Ascending aorta (tissue), 2 donors: ENCODE measurements around the gene VPS18. TPM values are rescaled to one million over a fixed set of nuclear protein-coding genes. Genes with fewer than 3 reads are reported as not detected.

ENCODE experiments used
- DNase-seq, 2 donors: peaks; one replicate each; pipeline ENCODE4 v3.0.0-alpha.2; 2019; ENCODE audit warnings: low spot score in 2 of 2
- H3K27ac ChIP-seq, 2 donors: fragments of 200-600 bp; sonication (generic); one replicate each; pipeline ENCODE4 v1.5.1; 2016 to 2017; ENCODE audit warnings: mild to moderate bottlenecking in 1 of 2
- H3K27me3 ChIP-seq: fragments of 200-600 bp; sonication (generic); one replicate; pipeline ENCODE4 v1.5.1; 2017
- H3K36me3 ChIP-seq, 2 donors: fragments of 200-600 bp; sonication (generic); one replicate each; pipeline ENCODE4 v1.5.1; 2016
- H3K4me1 ChIP-seq, 2 donors: fragments of 200-600 bp; sonication (generic); one replicate each; pipeline ENCODE4 v1.5.1; 2016 to 2017; ENCODE audit warnings: mild to moderate bottlenecking in 1 of 2
- H3K4me3 ChIP-seq, 2 donors: fragments of 200-600 bp; sonication (generic); one replicate each; pipeline ENCODE4 v1.5.1; 2016 to 2017; ENCODE audit warnings: mild to moderate bottlenecking in 1 of 2
- H3K9me3 ChIP-seq, 2 donors: fragments of 200-600 bp; sonication (generic); one replicate each; pipeline ENCODE4 v1.5.1; 2016
- CTCF ChIP-seq, 3 experiments: fragments of 200-600 bp in 2 of 3; fragments of 450-650 bp in 1 of 3; sonication (generic) in 2 of 3; IDR thresholded peaks; one replicate each; pipeline ENCODE4 v1.5.1; 2016 to 2019; ENCODE audit warnings: antibody characterized with exemption in 3 of 3, mild to moderate bottlenecking in 1 of 3, moderate library complexity in 1 of 3
- intact Hi-C: fragments of 100-400 bp; cut with DNase I; formaldehyde crosslinking; loops from one replicate; pipeline ENCODE4 v1.15.1; 2023
- total RNA-seq: library from RNA; depleted of rRNA; stranded (reverse); fragments of >200 nt; gene quantifications from one replicate; pipeline ENCODE4 v1.1.0, GENCODE V29; 2016

The VPS18 gene
- total RNA-seq, 1 donor from 2014 or later: 51.8 TPM

- Histone ChIP-seq H3K4me1 (peaks cover 9 to 11% of the 10 kb centered on the region in 2 donors), H3K27me3 (no peaks in the 10 kb centered on the region), H3K4me3 (no peak overlapping the region), H3K9me3 (no peaks in the 10 kb centered on the region), H3K36me3 (no peaks in the 10 kb centered on the region), H3K27ac (peak overlapping the region in 1 of 2 donors; percentile 30)
- DNase-seq: no peak
- TF ChIP-seq CTCF (IDR thresholded peaks at IDR 0.05): no peak
- intact Hi-C loops: no loop called here
Measured at GRCh38 chr15:40846841-40847222, 47.4 kb upstream of the VPS18 start.

- H3K36me3 ChIP-seq: no peaks in the 10 kb centered on the region
- peak overlapping the region in 1 of 2 donors; percentile 30 for H3K27ac ChIP-seq
- H3K4me1 ChIP-seq: peaks cover 9 to 11% of the 10 kb centered on the region in 2 donors
- no peak overlapping the region for H3K4me3 ChIP-seq
- no peaks in the 10 kb centered on the region for H3K9me3 ChIP-seq
- DNase-seq: peak in 1 of 2 donors; percentile 72
- H3K27me3 ChIP-seq: no peaks in the 10 kb centered on the region
- intact Hi-C loops: no loop called here
- no peak for TF ChIP-seq CTCF (IDR thresholded peaks at IDR 0.05)
Measured at GRCh38 chr15:40847223-40847961, 46.9 kb upstream of the VPS18 start.

GRCh38 chr15:40850576-40851112 is 43.6 kb upstream of the VPS18 start:
- intact Hi-C loops: no loop called here
- H3K27me3 ChIP-seq: no peaks in the 10 kb centered on the region
- no peak for DNase-seq
- H3K9me3 ChIP-seq: no peaks in the 10 kb centered on the region
- H3K36me3 ChIP-seq: no peaks in the 10 kb centered on the region
- H3K4me1 ChIP-seq: no peaks in the 10 kb centered on the region
- H3K4me3 ChIP-seq: no peak overlapping the region
- no peak for TF ChIP-seq CTCF (IDR thresholded peaks at IDR 0.05)
- H3K27ac ChIP-seq: no peak overlapping the region

- DNase-seq: no peak
- TF ChIP-seq CTCF (IDR thresholded peaks at IDR 0.05): no peak
- Histone ChIP-seq H3K4me1 (no peaks in the 10 kb centered on the region), H3K36me3 (no peaks in the 10 kb centered on the region), H3K9me3 (no peaks in the 10 kb centered on the region), H3K27ac (no peak overlapping the region), H3K27me3 (no peaks in the 10 kb centered on the region), H3K4me3 (no peak overlapping the region)
- intact Hi-C loops: no loop called here
Measured at GRCh38 chr15:40852529-40852928, 41.7 kb upstream of the VPS18 start.

- H3K36me3 ChIP-seq: no peaks in the 10 kb centered on the region
- TF ChIP-seq CTCF (IDR thresholded peaks at IDR 0.05): no peak
- no peaks in the 10 kb centered on the region for H3K4me1 ChIP-seq
- no peak overlapping the region for H3K4me3 ChIP-seq
- no peaks in the 10 kb centered on the region for H3K9me3 ChIP-seq
- H3K27me3 ChIP-seq: no peaks in the 10 kb centered on the region
- intact Hi-C loops: no loop called here
- DNase-seq: no peak
- H3K27ac ChIP-seq: no peak overlapping the region
Measured at GRCh38 chr15:40853241-40853890, 40.9 kb upstream of the VPS18 start.
